ENCODE data around the gene COL8A1. TPM values are rescaled to one million over a fixed set of nuclear protein-coding genes. Genes with fewer than 3 reads are reported as not detected.

The COL8A1 gene
- polyA plus RNA-seq, 3 donors, result 6.8 to 9.1 (median 7.9) TPM

DNA sequence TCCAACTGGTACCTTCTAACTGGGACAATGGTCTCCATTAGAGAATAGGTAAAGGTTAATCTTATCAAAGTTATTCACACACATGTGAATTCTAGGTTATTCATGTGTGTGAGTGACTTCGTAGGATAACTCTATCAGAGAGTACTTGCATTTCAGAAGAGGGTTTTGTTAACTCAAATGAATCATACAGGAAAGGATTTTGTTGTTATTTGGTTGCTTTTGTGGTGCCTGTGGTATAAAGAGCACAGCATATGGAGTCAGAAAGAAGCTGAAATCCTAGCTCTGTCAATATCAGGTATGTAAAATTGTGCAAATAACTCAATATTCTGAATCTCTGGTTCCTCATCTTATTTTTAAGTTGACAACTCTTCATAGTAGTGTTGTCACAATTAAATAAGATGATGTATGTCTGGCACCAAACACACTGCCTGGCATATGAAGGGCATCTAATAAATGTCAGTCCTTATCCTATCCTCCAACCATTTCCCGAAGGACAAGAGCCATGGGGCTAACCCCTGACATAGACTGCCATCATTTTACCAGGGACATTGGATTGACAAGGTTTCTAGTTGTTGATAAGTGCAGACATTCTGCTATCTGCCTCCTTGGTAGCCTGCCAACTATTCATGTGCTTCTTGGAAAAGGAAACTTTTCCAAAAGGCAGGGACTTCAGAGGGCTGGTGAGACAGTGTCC is 130.6 kb downstream of the COL8A1 start:
- DNase-seq (ENCODE audit: extremely low read depth in 1 of 11, low read depth in 9 of 11, low spot score in 4 of 11), result no peak

DNA sequence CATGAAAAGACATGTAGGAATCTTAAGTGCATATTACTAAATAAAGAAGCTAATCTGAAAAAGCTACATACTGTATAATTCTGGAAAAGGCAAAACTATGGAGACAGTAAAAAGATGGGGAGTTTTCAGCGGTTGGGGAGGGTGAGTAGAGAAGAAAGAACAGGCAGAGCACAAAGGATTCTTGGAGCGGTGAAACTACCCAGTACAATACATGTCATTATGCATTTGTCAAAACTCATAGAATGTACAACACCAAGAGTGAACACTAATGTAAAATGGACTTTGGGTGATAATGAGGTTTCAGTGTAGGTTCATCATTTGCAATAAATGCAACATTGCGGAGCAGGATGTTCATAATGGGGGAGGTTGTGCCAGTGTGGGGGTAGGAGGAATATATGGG is 133.8 kb downstream of the COL8A1 start:
- DNase-seq (ENCODE audit: extremely low read depth in 1 of 11, low read depth in 9 of 11, low spot score in 4 of 11), result no peak

DNA sequence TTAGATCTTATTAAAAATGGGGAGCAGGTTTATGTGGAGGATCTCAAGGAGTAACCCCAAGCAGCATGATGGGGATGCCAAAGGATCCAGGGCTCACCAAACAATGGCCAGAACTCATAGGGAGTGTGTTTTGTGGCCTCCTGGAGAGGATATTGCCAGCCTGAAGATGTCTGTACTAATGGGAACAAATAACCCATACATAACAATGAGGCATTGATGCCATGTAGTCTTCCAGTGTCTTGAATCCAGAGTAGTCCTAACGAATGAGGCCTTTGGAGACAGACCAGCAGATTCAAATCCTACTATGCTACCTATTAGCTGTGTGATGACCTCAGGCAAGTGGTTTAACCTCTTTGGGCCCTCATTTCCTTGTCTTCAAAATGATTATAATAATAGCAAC is 134.3 kb downstream of the COL8A1 start:
- no peak for DNase-seq (ENCODE audit: extremely low read depth in 1 of 11, low read depth in 9 of 11, low spot score in 4 of 11)

DNA sequence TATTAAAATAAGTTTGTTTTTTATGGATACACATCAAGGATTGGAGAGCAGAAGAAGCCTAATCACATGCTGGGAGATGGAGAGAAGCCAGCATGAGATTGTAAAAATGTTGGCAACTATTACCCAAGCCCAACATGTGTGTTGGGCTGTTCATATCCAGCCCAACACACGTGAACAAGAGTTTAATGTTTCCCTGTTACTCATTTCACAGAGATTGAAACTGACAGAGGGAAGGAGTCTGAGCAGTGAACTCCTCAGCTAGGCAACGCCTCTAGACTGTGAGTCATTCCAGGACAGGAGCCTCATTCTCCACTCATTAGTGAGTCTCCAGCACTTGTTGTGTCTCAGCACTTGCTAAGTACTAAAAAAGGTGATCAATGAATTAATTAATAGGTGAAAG is 136.1 kb downstream of the COL8A1 start:
- DNase-seq (ENCODE audit: extremely low read depth in 1 of 11, low read depth in 9 of 11, low spot score in 4 of 11), result no peak

DNA sequence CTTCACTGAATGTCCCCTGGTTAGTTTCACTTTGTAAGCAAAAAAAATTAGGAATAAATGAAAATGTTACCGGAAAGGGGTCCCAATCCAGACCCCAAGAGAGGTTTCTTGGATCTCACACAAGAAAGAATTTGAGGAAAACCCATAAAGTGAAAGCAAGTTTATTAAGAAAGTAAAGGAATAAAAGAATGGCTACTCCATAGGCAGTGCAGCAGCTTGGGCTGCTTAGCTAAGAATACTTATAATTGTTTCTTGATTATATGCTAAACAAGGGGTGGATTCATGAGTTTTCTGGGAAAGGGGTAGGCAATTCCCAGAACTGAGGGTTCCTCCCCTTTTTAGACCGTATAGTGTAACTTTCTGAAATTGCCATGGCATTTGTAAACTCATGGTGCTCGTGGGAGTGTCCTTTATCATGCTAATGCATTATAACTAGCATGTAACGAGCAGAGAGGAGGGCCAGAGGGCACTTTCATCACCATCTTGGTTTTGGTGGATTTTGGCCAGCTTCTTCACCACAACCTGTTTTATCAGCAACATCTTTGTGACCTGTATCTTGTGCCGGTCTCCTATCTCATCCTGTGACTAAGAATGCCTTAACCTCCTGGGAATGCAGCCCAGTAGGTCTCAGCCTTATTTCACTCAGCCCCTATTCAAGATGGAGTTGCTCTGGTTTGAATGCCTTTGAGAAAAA is 138.3 kb downstream of the COL8A1 start:
- no peak for DNase-seq (ENCODE audit: extremely low read depth in 1 of 11, low read depth in 9 of 11, low spot score in 4 of 11)

DNA sequence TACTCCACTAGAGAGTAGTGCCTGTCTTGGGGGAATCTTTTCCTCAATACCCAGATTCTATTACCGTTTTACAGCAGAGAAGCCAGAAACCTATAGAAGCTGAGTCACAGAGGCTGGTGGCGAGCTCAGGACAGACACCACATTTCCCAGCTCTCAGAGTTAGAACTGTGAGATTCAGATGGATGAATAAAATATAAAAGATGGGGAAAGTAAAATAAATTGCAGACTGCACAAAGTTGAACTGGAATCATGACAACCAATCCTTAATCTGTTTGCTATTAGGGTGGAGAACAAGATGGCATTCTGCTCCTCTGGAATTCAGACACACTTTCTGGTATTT is 138.8 kb downstream of the COL8A1 start:
- no peak for DNase-seq (ENCODE audit: extremely low read depth in 1 of 11, low read depth in 9 of 11, low spot score in 4 of 11)

DNA sequence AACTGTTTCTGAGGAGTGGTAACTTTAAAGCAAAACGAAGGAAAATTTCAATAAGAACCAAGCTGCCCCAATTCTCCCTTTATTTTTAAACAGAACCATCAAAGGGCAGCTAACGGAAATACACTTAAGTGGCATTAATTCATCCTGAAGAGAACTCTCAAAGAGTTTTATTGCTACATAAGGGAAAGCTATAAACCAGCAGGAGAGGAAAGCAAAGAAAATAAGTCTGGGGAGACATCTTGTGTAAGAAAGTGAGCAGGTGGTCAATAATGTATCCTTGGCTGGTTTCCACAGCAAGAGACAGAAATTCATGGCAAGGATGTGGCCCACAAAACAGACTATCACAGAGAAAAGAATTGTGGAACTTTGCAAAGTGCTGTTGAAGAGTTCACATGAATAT is 139.3 kb downstream of the COL8A1 start:
- DNase-seq (ENCODE audit: extremely low read depth in 1 of 11, low read depth in 9 of 11, low spot score in 4 of 11), result no peak

DNA sequence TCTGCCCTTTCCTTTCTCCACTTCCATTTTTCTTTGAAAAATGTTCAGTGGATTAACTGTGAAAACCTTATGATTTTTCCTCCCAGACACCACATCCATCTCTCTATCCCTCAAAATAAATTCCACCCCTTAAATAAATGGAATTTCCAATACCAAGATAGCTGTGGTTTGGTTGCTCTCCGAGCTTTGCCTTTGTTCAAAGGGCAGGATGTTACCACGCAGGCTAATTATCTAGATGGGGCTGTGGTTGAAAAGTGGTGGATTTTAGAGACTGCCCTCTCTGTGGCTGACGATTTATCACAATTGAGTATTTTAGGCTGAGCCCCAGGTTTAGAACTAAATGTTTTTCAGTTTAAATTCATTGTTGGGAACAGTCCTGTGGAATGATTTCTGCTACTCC is 142.4 kb downstream of the COL8A1 start:
- DNase-seq (ENCODE audit: extremely low read depth in 1 of 11, low read depth in 9 of 11, low spot score in 4 of 11), result no peak

DNA sequence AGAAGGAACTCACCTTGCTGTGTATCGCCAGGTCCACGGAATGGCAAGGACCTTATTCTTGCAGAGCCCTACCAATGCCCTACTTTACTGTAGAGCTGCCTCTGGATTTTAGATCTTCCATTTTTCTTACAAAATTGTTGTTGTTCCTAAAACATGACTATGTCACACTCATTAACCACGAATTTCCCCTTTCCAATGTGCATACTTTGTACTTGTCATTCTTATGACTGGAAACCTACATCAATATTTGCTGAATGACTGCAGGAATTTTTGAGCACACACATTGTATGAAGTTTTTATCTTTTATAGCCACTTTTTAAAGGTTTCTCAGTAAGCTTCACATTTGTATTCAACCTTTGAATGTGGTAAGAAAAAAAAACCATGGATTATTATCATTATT is 143.4 kb downstream of the COL8A1 start:
- DNase-seq (ENCODE audit: extremely low read depth in 1 of 11, low read depth in 9 of 11, low spot score in 4 of 11), result no peak

DNA sequence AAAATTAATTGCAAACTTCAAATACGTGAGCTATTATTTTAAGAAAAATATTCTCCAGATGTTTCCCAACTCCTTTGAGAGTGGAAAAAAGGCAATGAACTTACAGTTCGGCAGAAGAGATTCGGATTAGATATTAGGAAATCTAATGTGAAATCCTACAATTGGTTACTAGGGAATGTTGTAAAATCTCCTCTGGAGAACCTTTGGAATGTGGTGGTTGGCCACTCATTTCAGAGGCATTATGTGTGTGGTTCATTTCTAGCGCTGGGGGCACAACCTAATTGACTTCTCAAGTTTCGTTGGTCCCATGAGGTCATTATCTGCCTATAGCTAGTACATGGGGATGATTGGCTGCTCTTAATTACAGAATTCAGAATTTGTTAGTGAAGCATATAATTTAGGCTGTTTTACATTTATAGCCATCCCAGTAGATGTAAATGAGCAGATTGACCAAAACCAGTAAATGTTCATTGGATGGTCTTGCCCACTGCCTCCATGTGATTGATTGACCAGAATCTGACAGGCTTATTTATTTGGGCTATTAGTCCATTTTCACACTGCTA is 144.7 kb downstream of the COL8A1 start:
- DNase-seq (ENCODE audit: extremely low read depth in 1 of 11, low read depth in 9 of 11, low spot score in 4 of 11), result peak in 3 of 11 donors; percentile 9 to 11 (median 11)

DNA sequence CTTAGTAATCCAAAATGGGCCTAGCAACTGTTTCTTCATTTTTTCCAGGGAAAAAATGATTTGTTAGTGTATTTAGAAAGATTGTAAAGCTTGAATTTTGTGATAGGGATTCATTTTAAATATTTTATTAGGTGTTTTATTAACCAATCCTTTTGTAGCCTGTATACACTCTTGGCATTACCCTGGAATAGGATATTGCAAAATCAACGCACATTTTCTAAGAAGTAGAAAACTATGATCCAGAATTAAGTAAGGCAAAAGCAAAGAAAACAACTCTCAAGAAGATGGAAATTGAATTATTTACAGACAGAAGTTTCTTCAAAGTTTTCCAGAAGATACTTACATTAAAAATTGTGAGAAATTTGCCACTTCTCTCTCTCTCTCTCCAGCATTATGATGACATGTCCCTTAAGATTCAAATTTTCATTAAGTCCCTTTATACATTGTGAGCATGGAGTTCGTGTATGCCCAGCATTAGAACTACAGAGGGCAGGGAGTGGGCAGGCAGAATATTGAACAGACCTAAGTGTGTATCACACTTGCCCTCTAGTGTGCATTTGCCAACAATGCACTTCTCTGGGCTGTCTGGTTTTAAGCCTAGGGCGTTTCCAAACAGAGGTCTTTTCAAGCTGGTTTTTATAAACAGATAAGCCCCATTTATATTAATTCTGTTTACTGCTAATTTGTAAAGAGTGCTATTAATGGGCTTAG is 150.8 kb downstream of the COL8A1 start:
- peak in 4 of 11 donors; percentile 3 to 24 (median 17) for DNase-seq (ENCODE audit: extremely low read depth in 1 of 11, low read depth in 9 of 11, low spot score in 4 of 11)

DNA sequence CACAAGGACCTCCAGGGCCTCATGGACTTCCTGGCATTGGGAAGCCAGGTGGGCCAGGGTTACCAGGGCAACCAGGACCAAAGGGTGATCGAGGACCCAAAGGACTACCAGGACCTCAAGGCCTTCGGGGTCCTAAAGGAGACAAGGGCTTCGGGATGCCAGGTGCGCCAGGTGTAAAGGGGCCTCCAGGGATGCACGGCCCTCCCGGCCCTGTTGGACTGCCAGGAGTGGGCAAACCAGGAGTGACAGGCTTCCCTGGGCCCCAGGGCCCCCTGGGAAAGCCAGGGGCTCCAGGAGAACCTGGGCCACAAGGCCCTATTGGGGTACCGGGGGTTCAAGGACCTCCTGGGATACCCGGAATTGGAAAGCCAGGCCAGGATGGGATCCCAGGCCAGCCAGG is 156.1 kb downstream of the COL8A1 start:
- no peak for DNase-seq (ENCODE audit: extremely low read depth in 1 of 11, low read depth in 9 of 11, low spot score in 4 of 11)

DNA sequence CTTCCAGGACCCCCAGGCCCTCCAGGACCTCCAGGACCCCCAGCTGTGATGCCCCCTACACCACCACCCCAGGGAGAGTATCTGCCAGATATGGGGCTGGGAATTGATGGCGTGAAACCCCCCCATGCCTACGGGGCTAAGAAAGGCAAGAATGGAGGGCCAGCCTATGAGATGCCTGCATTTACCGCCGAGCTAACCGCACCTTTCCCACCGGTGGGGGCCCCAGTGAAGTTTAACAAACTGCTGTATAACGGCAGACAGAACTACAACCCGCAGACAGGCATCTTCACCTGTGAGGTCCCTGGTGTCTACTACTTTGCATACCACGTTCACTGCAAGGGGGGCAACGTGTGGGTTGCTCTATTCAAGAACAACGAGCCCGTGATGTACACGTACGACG is 157.2 kb downstream of the COL8A1 start:
- DNase-seq (ENCODE audit: extremely low read depth in 1 of 11, low read depth in 9 of 11, low spot score in 4 of 11), result no peak

DNA sequence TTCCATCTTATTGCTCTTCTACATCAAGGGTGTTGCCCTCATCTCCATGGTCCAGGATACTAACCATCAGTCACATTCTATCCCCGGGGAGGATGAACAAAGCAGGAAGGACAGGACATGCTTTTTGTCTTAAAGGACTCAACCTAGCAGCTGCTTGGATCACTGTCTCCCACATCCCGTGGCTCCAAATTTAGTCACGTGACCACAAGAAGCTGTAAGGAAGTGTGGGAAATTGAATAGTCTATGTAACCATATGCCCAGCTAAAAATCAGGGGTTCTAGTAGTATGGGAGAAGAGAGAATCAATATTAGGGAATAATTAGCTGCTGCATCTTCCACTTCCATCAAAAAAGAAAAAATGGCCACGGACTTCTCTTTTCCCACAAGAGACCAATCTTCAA is 161.0 kb downstream of the COL8A1 start:
- no peak for DNase-seq (ENCODE audit: extremely low read depth in 1 of 11, low read depth in 9 of 11, low spot score in 4 of 11)

DNA sequence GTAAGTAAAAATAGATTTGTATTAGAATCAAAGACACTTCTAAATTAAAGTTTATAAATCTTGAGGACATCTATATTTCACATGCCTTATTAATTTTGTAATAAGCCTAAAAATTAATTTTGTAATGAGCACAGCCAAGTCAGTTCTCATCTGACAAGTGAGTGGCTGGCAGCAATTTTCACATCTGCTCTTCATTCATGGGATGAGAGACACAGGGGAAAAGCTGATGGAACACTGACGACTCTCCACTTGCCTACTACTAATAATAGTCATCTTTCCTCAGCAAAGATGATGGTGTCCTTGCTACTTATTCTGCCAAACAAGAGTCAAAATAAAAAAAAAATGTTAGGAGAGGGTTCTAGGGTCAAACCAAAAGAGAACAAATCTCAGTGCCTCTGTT is 164.9 kb downstream of the COL8A1 start:
- no peak for DNase-seq (ENCODE audit: extremely low read depth in 1 of 11, low read depth in 9 of 11, low spot score in 4 of 11)

DNA sequence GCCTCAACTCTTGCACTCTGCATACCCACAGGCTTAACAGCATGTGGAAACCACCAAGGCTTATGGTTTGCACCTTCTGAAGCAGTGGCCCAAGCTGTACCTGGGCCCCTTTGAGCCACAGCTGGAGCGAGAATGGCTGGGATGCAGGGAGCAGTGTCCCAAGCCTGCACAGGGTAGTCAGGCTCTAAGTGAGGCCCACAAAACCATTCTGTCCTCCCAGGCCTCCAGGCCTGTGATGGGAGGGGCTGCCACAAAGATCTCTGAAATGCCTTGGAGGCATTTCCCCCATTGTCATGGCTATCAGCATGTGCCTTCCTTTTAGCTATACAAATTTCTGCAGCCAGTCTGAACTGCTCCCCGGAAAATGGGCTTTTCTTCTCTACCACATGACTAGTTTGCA is 166.8 kb downstream of the COL8A1 start:
- DNase-seq (ENCODE audit: extremely low read depth in 1 of 11, low read depth in 9 of 11, low spot score in 4 of 11), result no peak

DNA sequence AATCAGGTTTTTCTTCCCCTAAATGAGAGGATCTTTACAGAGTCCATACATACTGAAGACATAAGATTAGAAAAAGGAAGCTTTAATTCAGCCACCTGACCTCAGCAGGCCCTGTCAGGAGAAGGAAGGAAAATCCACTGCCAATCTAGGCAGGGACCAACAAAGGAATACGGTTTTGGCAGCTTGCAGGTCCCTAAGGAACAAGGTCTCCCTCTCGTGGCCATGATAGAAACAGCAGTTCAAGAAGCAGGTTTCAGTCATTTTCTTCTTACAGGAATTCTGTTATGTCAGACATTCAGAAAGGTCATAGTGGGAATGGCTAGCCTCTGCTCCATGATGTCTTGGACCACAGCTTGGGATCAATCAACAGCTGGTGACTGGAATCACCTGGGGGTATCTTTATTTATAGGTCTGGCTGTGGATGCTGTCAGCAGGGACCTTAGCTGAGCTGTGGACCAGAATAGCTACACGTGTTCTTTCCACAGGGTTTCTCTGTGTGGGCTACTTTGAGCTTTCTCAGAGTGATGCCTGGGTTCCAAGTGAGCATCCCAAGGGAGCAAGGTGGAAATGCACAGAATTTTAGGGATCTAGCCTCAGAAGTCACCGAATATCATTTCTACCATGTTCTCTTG is 169.9 kb downstream of the COL8A1 start:
- peak in 7 of 11 donors; percentile 16 to 56 (median 33) for DNase-seq (ENCODE audit: extremely low read depth in 1 of 11, low read depth in 9 of 11, low spot score in 4 of 11)

DNA sequence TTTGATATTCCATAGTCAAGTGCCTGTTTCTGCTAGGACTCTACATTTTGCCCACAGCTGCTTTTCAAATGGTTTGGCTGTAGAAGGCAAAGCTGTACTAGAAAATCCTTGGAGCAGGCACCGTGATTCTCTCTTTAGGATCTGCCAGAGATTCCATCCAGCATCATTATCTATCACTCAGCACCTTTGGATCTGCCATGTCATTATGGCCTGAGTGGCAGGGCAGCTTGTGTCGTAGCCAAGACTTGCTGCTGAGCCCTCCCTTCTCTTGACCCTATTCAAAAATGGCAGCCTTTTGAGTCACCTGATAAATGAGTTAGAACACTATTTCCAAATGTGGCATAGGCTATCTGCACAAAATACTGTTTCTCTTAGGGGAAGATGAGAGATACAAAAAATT is 171.2 kb downstream of the COL8A1 start:
- no peak for DNase-seq (ENCODE audit: extremely low read depth in 1 of 11, low read depth in 9 of 11, low spot score in 4 of 11)

DNA sequence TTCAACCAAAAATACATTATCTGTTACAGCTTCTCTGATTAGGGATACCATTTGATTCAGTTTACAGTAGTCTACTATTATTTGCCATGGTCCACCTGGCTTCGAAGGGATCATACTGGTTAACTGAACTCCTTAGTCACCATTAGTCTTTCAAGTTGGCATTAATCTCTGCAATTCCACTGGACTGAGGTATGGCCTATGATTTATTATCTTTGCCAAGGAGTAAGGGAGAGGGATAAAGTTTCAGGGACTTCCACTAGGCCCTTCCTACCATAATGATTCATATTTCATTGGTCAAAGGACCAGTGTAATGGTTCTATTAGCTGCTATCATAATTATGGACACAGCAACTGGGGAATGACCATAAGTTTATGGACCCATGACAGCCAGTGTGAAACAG is 172.0 kb downstream of the COL8A1 start:
- no peak for DNase-seq (ENCODE audit: extremely low read depth in 1 of 11, low read depth in 9 of 11, low spot score in 4 of 11)

DNA sequence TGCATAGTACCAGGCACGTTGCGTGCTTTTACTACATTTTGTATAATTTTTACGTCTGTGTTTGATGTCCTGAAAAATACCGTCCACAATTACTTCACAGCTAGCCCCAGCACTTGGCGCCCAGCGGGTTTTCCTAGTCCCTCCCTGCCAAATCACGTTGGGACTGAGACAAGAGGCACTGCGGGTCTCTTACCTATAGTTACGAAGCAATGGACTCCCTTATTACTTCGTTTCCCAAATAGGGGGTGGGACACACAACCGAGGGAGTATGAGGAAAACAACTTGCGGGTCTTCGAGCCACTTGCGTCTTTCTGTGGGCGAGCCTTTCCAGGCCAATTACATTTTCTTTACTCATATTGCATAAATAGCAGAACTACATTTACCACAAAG is 178.6 kb downstream of the COL8A1 start:
- peak in 1 of 11 donors; percentile 23 for DNase-seq (ENCODE audit: extremely low read depth in 1 of 11, low read depth in 9 of 11, low spot score in 4 of 11)

All from renal cortex interstitium (tissue), 11 donors.